Loucy (cell line): Measurements from ENCODE around the gene PPP2R5C.

Experiments used
- CTCF ChIP-seq: fragments of 200-600 bp; sonication (generic); conservative IDR thresholded peaks from 2 replicates; pipeline ENCODE4 v1.5.1; 2014; ENCODE audit warnings: mild to moderate bottlenecking, antibody characterized with exemption, low read length
- EZH2phosphoT487 ChIP-seq: fragments of 200-600 bp; IDR thresholded peaks from 2 replicates; pipeline ENCODE4 v1.6.1; 2018; ENCODE audit warnings: antibody characterized with exemption, mild to moderate bottlenecking, moderate library complexity, borderline replicate concordance

DNA sequence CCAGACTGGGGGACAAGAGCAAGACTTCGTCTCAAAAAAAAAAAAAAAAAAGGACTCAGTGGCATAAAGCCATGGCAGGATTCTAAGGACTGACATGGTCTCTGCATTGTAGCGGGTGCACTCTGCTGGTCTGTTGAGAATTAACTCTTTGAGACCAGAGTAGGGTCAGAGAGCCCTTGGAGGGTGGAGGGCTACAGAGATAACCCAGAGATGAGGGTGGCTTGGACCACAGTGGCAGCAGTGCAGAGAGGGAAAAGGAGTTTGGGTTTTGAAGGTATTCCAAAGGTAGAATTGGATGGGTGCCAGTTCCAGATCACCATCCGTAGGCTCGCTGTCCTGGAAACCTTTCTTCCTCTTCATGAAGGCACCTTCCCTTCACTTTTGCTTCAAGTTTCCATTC lies 188.6 kb downstream of the PPP2R5C start:
- no peak for TF ChIP-seq CTCF
- no peak for TF ChIP-seq EZH2phosphoT487
